ENCODE data around the gene LPIN1. TPM values are rescaled to one million over a fixed set of nuclear protein-coding genes. Genes with fewer than 3 reads are reported as not detected.
"Not testable (repeated sequence)": the region's sequence is repeated elsewhere in the genome, so short reads cannot be mapped to it uniquely, and the experiment has no call there.

Gene LPIN1
- polyA plus RNA-seq, 3 donors: 18.3 to 35.2 (median 29.3) TPM

DNA sequence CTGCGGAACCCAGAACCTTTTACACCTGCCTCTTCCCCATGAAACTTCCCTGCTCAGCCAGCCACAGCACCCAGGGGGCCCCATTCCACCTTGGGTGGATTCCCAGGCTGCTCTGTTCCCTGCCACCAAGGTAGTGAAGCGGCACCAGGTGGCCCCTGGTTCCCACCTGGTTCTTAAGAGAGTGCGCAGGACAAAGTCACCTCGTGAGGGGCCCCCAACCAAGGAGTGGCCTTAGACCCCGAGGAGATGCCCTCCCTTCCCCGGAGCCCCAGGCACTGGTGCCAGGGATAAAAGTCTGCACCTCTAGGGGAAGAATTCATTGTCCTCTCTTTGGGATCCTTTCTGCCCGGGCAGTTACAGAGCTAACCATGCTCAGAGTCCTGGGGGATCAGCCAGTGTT, 3.1 kb upstream of the LPIN1 start:
- no peak for DNase-seq

DNA sequence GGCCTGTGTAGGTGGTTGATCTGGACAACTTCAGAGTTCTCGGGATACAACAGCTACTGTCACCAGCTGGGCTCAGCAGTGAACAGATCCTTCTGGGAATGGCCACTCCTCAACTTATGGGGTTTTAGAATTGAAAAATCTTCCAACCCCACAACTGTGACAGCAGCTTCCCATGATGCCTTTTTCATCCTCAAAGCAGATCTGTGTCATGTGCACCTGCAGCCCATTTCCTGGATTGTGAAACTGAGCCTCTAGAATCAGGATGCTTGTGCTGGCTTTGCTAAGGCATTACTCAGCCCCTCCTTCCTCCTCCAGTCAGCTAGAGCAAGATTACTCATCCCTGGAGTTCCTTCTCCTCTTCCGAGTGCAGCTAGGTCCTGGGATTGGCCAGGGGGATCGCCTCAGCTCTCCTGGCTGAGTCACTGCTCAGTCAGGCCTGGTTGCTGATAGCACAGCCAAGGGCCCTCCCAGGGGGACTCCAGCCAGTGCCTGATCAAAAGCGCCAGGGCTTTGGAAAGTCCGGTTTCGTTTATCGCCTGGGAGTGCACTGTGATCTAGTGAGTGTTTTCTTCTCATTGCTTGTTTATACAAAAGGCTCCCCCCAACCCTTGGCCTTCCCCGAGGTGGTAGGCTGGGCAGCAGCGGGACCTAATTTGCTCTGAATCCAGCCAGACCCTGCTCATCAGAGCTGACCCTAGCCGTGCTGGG, 2.4 kb upstream of the LPIN1 start:
- peak; percentile 95 for DNase-seq

DNA sequence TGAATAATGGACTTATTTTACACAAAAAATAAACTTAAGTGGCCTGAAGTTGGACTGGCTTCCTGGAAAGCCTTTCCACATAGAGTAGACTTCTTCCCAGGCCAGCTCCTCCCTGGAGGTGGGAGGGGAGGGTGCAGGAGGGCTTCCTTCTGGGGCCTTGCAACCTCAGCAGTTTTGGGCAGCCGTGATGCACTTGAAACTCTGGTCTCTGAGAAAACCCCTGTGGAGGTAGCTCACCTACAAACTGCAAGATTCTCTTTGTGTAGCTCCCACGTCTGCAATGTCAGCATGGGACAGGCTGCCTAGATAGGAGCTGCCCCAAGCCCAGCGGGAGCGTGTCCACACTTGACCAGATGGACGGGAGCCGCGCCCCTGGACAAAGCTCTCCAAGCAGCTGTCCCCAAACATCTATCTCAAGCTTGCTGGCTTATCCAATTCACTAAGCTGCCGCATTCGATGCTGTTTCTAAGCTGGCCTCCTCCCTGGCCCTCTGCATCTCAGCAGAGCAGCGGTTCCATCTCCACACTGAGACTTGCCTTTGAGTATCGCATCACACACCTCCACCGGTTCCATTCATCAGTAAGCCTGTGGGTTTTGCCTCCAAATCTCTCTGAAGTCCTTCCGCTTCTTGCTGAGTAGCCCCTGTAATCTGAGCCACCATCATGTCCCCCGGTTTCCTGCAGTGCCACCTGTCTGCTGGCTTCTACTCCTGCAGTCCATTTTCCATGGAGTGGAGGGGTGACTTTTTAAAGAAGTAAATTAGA, 1.6 kb upstream of the LPIN1 start:
- no peak for DNase-seq

DNA sequence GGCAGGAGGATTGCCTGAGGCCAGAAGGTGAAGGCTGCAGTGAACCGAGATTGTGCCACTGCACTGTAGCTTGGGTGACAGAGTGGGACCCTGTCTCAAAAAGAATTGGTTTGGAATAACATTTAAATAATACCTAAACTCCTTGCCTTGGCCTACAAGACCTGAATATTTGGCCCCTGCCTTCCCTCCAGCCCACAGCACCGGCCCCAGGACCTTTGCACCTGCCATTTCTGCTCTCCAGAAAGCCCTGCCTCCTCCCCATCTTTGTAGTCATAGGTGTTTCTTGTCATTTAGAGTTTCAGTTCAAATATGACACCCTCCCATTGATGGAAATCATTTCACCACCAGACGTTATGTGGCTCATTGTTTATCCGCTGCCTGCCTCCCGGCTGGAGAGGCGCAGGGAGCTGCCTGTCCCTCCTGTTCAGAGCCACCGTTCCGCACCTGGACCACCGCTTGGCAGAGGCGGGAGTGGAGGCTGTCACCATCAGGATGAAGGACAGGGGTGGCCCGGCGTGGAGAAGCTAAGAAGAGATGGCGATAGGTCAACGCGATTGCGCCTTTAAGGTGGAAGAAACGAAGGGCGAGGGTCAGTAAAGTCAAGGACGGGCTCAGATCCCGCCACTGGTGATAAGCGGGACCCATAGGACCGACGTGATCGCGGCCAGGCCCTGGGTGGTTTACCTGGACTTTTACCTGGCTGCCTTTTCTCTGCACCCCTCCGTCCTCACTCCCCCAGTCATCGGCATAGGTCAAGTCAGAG, 638 bp upstream of the LPIN1 start:
- DNase-seq: no peak

DNA sequence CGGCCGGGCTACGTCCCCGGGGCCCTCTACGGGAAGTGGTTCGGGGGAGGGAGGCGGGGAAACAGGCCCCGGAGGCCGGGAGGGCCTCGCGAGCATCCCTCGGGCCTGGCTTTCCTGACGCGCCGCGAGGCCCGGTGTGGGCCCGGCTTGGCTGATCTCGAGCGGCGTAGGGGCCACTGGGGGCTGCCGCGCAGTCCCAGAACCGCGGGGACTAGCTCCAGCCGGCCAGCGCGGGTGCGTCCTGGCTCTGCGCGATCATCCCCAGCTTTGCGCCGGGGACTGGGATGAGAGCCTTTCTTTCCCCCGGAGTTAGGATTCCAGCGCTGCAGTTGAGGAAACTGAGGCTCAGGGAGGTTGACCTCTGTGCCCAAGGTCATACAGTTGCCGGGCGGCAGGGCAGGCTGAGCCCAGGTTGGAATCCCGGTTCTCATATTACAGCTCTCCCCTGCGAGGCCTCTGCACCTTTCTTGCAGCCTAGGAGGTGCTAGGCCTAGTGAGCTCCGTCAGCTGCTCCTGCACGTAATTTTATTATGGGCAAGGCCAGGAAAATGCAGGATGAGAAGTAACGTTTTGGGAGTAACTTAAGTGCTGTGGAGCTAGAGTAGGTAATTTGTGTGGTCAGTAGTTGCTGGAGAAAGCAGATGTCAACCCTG, 501 bp downstream of the LPIN1 start:
- no peak for DNase-seq

DNA sequence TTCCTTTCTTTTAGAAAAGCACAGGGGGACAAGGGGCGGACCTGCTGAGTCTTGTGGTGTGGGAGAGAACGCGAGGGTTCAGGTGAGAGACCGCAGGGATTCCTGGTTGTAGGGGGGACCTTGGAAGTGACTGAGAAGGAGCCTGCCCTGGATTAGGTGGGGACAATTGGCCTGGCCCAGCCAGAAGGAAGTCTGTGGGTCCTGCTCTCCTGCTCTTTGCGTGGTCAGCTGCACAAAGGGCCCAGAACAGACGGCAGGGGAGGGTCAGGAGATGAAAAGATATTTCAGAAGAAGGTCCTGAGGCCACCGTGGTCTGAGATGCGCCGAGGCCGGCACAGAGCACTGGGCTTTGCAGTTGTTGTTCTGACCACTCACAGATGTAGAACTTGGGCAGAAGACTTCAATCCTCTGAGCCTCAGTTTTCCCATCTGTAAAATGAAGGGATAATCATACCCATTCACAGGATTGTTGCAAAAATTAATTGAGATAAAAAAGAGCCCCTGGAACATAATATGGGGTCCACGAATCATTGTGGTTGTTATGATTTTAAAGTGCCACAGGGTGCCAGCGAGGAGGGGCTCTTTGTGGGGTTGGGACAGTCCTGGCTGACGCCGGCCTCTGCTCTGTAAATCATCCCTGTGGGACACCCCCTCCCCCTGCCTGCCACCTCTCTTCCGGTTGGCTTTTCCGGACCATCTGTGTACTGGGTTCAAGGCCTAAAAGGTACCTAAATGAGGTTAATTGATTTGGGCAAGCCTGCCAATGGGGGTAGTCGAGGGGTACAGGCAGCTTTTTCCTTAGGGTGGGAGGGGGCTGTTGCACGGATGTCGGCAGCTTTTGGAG, 1.8 kb downstream of the LPIN1 start:
- no peak for DNase-seq

DNA sequence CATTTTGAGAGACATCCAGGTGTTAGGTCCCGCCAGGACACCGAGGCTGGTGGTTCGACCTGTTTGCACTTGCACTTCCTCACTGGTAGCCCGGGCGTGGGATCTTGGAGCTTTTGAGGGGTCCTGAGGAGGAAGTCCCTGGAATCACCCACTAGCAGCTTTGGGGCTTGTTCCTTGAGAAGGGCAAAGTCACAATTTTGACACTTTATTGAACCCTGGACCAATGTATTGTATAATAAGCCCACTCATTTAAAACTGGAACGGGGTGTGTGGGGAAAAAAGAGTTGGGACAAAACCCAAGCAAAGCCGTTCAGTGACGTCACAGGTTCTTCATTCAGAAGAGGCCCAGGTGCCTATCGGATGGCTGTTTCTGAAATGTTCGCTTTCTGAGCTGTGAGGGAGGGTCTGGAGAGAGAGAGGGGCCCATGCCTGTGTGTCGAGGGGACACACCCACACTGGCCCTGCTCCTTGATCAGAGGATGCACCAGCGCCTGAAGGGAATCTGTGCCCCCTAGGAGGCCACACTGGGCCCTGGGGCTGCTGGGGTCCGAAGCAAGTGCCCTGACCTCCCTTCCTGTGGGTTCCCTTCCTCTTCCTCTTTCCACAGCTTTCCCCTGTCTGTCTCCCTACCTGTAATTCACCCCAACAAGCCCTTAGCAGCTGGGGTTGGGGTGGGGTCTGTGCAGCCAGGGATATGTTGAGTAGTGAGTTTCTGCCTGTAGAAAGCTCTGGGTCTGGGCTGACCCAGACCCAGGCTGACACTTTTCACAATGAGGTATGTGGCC, 2.6 kb downstream of the LPIN1 start:
- DNase-seq: no peak

DNA sequence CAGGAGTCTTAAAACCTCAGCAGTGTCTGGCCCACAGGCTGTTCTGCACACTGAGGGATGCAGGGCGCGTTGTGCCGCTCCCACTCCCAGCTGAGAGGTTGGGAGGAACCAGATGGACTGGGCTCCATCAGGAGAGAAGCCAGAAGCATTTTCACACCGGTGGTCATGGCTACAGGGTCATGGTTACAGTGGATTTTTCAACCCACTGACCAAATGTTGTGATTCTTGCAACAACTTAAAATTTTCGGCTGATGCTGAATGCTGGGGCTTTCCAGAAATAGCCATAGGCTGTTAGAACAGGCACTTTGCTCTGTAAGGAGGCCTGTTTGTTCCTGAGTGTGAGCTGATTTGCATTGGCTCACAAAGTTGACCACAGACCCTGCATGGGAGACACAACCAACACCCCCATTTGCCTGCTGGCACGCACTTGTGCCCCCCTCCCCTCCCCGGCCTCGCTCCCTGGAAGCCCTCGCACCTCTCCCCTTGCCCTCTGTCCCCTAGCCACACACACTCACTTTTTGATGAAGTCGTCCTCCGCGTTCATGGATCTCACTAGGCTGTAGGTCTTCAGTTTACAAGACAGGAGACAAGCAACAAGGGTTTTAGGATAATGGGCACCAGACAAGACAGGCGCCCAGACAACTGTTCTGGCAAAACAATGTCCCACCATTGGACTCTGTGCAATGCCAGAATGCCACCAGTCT, 3.4 kb downstream of the LPIN1 start:
- no peak for DNase-seq

DNA sequence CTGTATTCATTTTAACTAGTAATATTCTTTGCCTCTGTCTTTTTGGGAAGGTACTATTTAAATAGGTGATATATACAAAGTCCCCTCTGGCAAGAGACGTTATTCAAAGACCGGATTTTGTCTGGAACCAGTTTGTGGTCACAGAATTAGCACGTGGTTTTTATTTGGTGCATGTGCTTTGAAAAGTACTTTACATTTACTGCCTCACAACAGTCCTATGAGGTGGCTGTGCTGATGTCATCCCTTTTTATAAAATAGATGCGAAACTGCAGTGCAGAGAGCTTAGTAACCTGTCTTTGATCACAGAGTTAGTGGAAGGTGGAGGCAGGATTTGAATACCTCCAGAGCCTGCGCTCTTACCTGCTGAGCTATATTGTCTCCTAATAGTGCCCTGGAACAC, 4.0 kb downstream of the LPIN1 start:
- no peak for DNase-seq

DNA sequence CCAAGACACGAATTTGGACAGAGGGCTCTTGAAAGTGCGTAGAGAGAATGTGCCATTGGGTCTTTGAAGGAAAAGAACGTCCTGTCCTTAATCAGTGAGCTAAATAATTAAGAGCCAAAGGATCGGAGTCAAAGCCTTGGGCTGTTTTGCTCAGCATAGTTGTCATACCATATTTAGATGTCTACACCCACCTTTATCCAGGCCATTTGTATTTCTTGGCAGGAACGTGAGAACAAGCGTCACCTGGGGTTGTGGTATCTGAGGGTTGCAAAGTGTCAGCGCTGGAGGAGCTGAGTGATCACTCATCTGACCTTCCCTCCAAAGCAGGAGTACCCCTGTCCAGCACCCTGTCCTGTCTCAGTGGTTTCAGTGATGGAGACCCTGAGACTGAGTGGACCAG, 4.5 kb downstream of the LPIN1 start:
- DNase-seq: no peak

DNA sequence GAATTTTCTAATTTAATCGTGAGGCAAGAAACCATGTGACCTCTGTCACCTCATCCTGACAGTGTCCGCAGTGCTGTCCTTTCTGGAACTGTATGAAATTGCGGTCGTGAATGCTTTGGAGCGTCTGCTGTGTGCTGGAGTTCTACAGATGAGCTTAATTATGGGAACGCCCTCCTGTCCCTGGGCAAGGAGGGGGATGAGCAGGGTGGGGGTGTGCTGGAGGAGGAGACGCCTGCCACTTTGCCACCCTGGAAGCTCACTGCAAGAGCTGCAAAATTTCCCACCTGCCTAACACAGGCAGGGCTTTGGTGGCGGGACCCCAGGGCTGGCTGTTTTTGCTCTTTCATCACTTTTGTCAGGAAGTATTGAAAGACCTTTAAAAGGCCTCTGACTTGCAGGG, 6.5 kb downstream of the LPIN1 start:
- DNase-seq: no peak

DNA sequence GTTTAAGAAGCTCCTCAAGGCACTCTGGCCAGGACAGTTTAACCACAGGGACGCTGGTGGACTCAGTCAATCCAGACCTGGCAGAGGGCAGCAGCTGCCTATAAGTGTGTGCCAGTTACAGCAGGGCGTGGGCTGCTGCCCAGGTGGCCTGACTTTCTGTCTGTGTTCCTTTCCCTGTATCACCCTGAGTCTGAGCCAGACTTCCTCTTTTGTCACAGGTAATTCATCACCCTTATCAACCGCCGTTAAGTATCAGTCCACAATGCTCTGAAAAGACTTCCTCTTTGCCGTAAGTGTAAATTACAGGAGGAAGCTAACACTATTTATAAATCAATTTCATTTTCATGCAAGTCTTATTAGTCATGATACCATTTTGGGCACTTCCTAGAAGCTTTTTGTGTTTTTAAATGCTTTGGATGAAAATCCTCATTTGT, 7.0 kb downstream of the LPIN1 start:
- DNase-seq: no peak

DNA sequence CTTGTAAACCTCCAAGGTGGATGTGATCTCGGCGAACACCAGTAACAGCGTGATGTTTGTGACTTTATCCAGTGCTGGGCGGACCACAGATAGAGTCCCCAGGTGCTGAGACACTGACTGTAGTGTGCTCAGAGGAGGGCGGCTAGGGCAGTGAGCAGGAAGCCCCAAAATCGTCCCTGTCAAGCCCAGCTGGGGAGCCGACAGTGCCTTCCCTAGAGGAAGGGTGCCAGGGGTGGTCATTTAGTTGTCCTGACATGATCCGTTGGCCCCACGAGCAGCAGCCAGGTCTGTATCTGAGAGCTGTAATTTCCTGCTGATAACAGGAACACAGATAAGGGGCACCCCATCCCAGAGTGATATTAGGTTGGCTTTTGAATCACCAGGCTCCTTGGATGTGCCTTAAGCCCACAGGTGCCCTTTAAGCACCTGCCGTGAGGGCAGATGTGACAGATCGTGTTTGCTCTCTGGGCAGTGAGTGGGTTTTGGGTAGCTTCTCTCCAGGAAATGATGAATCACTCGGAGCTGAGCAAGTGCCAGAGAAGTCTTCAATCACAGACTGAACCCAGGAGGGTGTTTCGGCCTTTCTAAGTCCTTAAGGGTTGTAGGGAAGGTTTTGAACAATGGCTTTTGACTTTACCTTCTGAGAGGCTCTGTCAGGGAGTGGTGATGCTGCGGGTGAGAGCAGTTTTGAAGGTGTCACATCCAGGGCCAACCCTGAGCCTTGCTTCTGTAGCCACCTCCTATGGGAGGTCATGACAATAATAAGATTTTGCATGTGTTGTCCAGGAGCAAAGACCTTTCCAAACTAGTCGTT, 7.7 kb downstream of the LPIN1 start:
- no peak for DNase-seq

DNA sequence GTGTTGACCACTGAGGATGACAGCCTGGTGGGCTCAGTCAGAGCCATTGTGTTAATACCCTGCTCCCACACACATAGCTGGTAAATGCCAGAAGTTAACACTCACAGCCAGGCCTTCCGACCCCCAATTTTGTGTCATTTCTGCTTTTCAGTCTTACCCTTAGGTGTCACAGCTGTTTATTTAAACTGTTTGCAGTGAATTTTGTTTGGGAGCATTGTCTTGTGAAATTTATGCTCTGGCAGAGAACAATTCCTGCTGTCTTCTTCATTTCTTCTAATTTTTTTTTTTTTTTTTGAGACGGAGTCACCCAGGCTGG, 8.2 kb downstream of the LPIN1 start:
- DNase-seq: no peak

DNA sequence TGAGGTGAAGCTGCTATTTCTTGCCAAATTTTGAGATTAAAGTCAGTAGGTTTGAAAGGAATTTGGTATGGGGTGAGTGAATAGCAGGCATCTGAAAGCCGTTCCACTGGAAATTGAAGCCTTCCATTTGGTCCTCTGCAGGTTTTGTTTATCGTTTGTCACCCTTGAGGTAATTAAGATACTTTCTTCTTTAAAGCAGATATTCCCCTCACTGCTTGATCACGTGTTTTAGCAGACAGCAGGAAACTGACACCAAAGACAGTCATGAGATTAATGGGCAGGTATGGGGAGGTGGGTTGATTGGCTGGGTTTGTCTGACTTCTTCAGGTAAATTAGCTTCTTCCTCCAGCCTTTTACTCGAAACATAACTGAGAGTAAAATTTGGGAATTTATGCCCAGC, 10.7 kb downstream of the LPIN1 start:
- peak; percentile 78 for DNase-seq

DNA sequence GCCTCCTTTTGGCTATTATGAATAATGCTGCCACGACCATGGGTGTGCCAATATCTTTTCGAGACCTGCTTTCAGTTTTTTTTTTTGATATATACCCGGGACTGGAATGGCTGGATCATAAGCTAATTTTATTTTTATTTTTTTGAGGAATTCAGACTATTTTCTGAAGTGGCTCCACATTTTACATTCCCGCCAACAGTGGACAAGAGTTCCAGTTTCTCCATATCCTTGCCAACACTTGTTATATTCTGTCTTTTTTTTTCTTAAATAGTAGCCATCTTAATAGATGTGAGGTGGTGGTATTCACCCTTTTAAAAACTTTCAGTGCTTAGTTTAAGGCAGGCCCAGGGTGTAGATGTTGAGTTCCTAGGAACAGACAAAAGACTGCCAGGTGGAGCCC, 11.8 kb downstream of the LPIN1 start:
- DNase-seq: no peak

DNA sequence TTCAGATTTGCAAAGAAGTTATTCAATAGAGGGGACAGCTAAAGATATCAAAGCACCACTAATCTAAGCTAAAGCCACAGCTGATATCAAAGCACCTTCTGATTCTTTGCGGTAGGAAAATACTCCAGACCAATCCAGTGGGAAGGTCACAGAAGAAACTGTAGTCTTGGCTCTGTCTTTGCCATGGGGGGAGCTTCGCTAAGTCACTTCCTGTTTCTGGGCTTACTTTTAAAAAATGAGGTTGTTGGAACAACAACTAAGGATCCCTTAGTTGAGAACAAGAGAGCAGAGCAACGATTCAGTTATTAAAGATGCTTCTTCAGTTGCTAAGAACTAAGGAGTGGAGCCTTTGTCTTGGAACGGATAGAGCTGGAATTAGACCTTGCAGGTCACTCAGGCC, 12.2 kb downstream of the LPIN1 start:
- no peak for DNase-seq

DNA sequence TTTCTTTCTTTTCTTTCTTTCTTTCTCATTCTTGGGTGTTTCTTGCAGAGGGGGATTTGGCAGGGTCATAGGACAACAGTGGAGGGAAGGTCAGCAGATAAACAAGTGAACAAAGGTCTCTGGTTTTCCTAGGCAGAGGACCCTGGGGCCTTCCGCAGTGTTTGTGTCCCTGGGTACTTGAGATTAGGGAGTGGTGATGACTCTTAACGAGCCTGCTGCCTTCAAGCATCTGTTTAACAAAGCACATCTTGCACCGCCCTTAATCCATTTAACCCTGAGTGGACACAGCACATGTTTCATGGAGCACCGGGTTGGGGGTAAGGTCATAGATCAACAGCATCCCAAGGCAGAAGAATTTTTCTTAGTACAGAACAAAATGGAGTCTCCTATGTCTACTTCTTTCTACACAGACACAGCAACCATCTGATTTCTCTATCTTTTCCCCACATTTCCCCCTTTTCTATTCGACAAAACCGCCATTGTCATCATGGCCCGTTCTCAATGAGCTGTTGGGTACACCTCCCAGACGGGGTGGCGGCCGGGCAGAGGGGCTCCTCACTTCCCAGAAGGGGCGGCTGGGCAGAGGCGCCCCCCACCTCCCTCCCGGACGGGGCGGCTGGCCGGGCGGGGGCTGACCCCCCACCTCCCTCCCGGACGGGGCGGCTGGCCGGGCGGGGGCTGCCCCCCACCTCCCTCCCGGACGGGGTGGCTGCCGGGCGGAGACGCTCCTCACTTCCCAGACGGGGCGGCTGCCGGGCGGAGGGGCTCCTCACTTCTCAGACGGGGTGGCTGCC, 12.9 kb downstream of the LPIN1 start:
- not testable (repeated sequence) for DNase-seq

Data from renal pelvis (tissue), 4 donors.